CD14-positive monocyte (primary cell): ENCODE measurements around the gene ACOT11. TPM values are rescaled to one million over a fixed set of nuclear protein-coding genes. Genes with fewer than 3 reads are reported as not detected.
A peak's percentile ranks its signal among the peaks of the same experiment; 100 is the strongest.

Experiments
- DNase-seq, 3 donors: peaks; one replicate each; pipeline ENCODE4 v3.0.0-alpha.2; 2011 to 2022
- H2AFZ ChIP-seq: 2 replicates; pipeline ENCODE4 v1.6.0; 2012; ENCODE audit warnings: mild to moderate bottlenecking, low read depth, low read length, inconsistent platforms; ENCODE audit not compliant: insufficient read depth, poor library complexity, severe bottlenecking
- H3K27ac ChIP-seq, 2 donors: 1 replicate in 1 of 2; 2 replicates in 1 of 2; pipeline ENCODE4 v1.5.1; 2012 to 2013; ENCODE audit warnings: low read length in 2 of 2, control low read depth in 1 of 2, inconsistent platforms in 1 of 2, low read depth in 1 of 2, mild to moderate bottlenecking in 1 of 2
- H3K27me3 ChIP-seq, 2 donors: one replicate each; pipeline versions ENCODE4 v1.6.0 to v1.6.1; 2011 to 2013; ENCODE audit warnings: low read length in 2 of 2; ENCODE audit not compliant: control insufficient read depth in 2 of 2, insufficient read depth in 2 of 2
- H3K36me3 ChIP-seq, 2 donors: replicated peaks in 1 of 2; 1 replicate in 1 of 2; 2 replicates in 1 of 2; pipeline versions ENCODE4 v1.5.1 to v1.6.1; 2012 to 2013; ENCODE audit warnings: low read length in 2 of 2, control low read depth in 1 of 2, inconsistent platforms in 1 of 2, mild to moderate bottlenecking in 1 of 2; ENCODE audit not compliant: insufficient read depth in 2 of 2, control insufficient read depth in 1 of 2
- H3K4me1 ChIP-seq, 2 donors: 1 replicate in 1 of 2; 2 replicates in 1 of 2; pipeline versions ENCODE4 v1.5.1 to v1.6.1; 2012 to 2013; ENCODE audit warnings: low read length in 2 of 2, control low read depth in 1 of 2, inconsistent platforms in 1 of 2, mild to moderate bottlenecking in 1 of 2, moderate library complexity in 1 of 2; ENCODE audit not compliant: insufficient read depth in 2 of 2, control insufficient read depth in 1 of 2
- H3K4me2 ChIP-seq: replicated peaks from 2 replicates; pipeline ENCODE3; 2012; ENCODE audit warnings: low read length, moderate library complexity, mild to moderate bottlenecking; ENCODE audit not compliant: poor library complexity, severe bottlenecking; ENCODE audit errors: extremely low read depth
- H3K4me3 ChIP-seq, 3 experiments: fragments of 200-600 bp in 1 of 3; sonication (generic) in 1 of 3; replicated peaks in 1 of 3; 1 replicate in 2 of 3; 2 replicates in 1 of 3; pipeline ENCODE4 v1.5.1; 2011 to 2013; ENCODE audit warnings: low read length in 3 of 3, mild to moderate bottlenecking in 3 of 3, control low read depth in 2 of 3, low read depth in 2 of 3, inconsistent platforms in 1 of 3, moderate library complexity in 1 of 3
- H3K79me2 ChIP-seq: 2 replicates; pipeline ENCODE4 v1.6.0; 2012; ENCODE audit warnings: mild to moderate bottlenecking, control low read depth, inconsistent platforms, low read length, moderate library complexity; ENCODE audit not compliant: insufficient read depth
- H3K9ac ChIP-seq: 2 replicates; pipeline ENCODE4 v1.6.0; 2017; ENCODE audit warnings: low read length, mild to moderate bottlenecking; ENCODE audit not compliant: insufficient read depth, poor library complexity, severe bottlenecking
- H3K9me3 ChIP-seq, 2 donors: replicated peaks in 1 of 2; 1 replicate in 1 of 2; 2 replicates in 1 of 2; pipeline versions ENCODE4 v1.5.1 to v1.6.1; 2012 to 2013; ENCODE audit warnings: low read length in 2 of 2, control low read depth in 1 of 2; ENCODE audit not compliant: control insufficient read depth in 1 of 2, insufficient read depth in 1 of 2
- H4K20me1 ChIP-seq: 2 replicates; pipeline ENCODE4 v1.6.0; 2012; ENCODE audit warnings: mild to moderate bottlenecking, low read length, control low read depth, moderate library complexity; ENCODE audit not compliant: insufficient read depth
- H3K27ac Mint-ChIP-seq, 7 donors: one replicate each; pipeline ENCODE4 v1.8.0; 2020; ENCODE audit warnings: mild to moderate bottlenecking in 7 of 7, mixed read lengths in 7 of 7, moderate library complexity in 6 of 7, inconsistent platforms in 2 of 7
- H3K27me3 Mint-ChIP-seq, 3 donors: one replicate each; pipeline ENCODE4 v1.8.0; 2021 to 2022; ENCODE audit warnings: low read depth in 3 of 3, mild to moderate bottlenecking in 3 of 3, mixed read lengths in 3 of 3, moderate library complexity in 3 of 3, inconsistent platforms in 1 of 3
- H3K36me3 Mint-ChIP-seq, 2 donors: one replicate each; pipeline ENCODE4 v1.8.0; 2020; ENCODE audit warnings: mixed read lengths in 2 of 2, inconsistent platforms in 1 of 2, mild to moderate bottlenecking in 1 of 2
- H3K4me1 Mint-ChIP-seq: one replicate; pipeline ENCODE4 v1.8.0; 2020; ENCODE audit warnings: mild to moderate bottlenecking, mixed read lengths
- H3K4me3 Mint-ChIP-seq, 2 donors: one replicate each; pipeline ENCODE4 v1.8.0; 2020; ENCODE audit warnings: mild to moderate bottlenecking in 2 of 2, mixed read lengths in 2 of 2, moderate library complexity in 1 of 2
- H3K9me3 Mint-ChIP-seq, 7 donors: one replicate each; pipeline ENCODE4 v1.8.0; 2020 to 2022; ENCODE audit warnings: mixed read lengths in 7 of 7, mild to moderate bottlenecking in 6 of 7, moderate library complexity in 6 of 7, inconsistent platforms in 2 of 7
- CTCF ChIP-seq: fragments of 200-600 bp; IDR thresholded peaks from one replicate; pipeline ENCODE4 v1.8.0; 2022; ENCODE audit warnings: antibody characterized with exemption, mild to moderate bottlenecking
- WGBS: methylation state at CpG from one replicate; pipeline ENCODE4 v1.1.5; 2013; ENCODE audit warnings: missing lambda C conversion rate; ENCODE audit not compliant: insufficient coverage; 5-methylcytosine and 5-hydroxymethylcytosine counted together
- intact Hi-C, 2 donors: fragments of 100-400 bp; cut with micrococcal nuclease; formaldehyde crosslinking; loops; one replicate each; pipeline versions ENCODE4 v1.15.0 to v1.15.1; 2023
- polyA plus RNA-seq, 3 donors: library from polyadenylated mRNA; depleted of rRNA in 1 of 3; unstranded in 2 of 3; stranded (reverse) in 1 of 3; fragments of 300-500 nt in 2 of 3; fragments of >200 nt in 1 of 3; fragmentation: Illumina TruSeq in 2 of 3; gene quantifications; 1 replicate in 2 of 3; 2 replicates in 1 of 3; pipeline ENCODE4 v1.2.3, GENCODE V29; 2012 to 2021

The ACOT11 gene
- polyA plus RNA-seq, 3 donors, result 0.18 to 2.1 (median 0.79) TPM

DNA sequence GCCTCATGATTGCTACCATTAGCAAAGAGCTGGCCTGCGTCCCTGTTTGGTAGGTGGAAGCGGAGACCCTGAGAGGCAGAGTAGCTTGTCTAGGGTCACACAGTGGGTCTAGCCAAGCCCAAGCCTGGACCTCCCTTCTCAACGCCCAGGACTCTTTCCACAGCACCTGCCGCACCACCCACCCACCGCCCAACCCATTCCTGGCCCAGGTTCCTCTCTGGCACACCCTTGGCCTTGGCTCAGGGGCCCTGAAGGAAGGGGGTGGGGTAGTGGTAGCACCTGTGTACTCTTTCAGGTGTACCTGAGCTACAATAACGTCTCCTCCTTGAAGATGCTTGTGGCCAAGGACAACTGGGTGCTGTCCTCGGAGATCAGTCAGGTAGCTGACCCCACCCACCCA lies 56.0 kb downstream of the ACOT11 start:
- no peak overlapping the region for H3K27ac ChIP-seq
- Mint-ChIP-seq H3K36me3 (peaks cover 10 to 32% of the 10 kb centered on the region in 2 donors), H3K4me1 (peaks cover 2% of the 10 kb centered on the region), H3K27me3 (no peaks in the 10 kb centered on the region), H3K9me3 (no peaks in the 10 kb centered on the region), H3K27ac (peak overlapping the region in 2 of 7 donors; percentile 59 to 61), H3K4me3 (no peak overlapping the region)
- H3K9me3 ChIP-seq, result no peaks in the 10 kb centered on the region
- no peak for DNase-seq
- no peaks in the 10 kb centered on the region for H3K27me3 ChIP-seq
- peaks cover 0 to 2% of the 10 kb centered on the region in 2 donors for H3K36me3 ChIP-seq
- no peak overlapping the region for H2AFZ ChIP-seq
- no peak overlapping the region for H3K4me2 ChIP-seq
- no peaks in the 10 kb centered on the region for H3K79me2 ChIP-seq
- TF ChIP-seq CTCF, result no peak
- no peak overlapping the region for H3K9ac ChIP-seq
- H3K4me3 ChIP-seq, result no peak overlapping the region
- 80% methylated on average over 2 of the region's 7 CpGs for WGBS
- H3K4me1 ChIP-seq, result no peaks in the 10 kb centered on the region
- H4K20me1 ChIP-seq, result no peaks in the 10 kb centered on the region
- intact Hi-C loops, result no loop called here

- Histone ChIP-seq H3K4me2 (no peak overlapping the region), H3K4me3 (no peak overlapping the region), H3K36me3 (peaks cover 0 to 2% of the 10 kb centered on the region in 2 donors), H4K20me1 (no peaks in the 10 kb centered on the region), H3K27ac (no peak overlapping the region), H3K9ac (no peak overlapping the region), H3K9me3 (no peaks in the 10 kb centered on the region), H2AFZ (no peak overlapping the region), H3K27me3 (no peaks in the 10 kb centered on the region), H3K4me1 (no peaks in the 10 kb centered on the region), H3K79me2 (no peaks in the 10 kb centered on the region)
- Mint-ChIP-seq H3K27ac (peak overlapping the region in 2 of 7 donors; percentile 4 to 61), H3K36me3 (peaks cover 7 to 29% of the 10 kb centered on the region in 2 donors), H3K9me3 (no peaks in the 10 kb centered on the region), H3K27me3 (no peaks in the 10 kb centered on the region), H3K4me3 (no peak overlapping the region), H3K4me1 (peaks cover 2% of the 10 kb centered on the region)
- TF ChIP-seq CTCF, result no peak
- intact Hi-C loops, result no loop called here
- DNase-seq, result no peak
- WGBS, result 44% methylated on average over 11 of the region's 13 CpGs
Measured at GRCh38 chr1:54604572-54605370, 56.7 kb downstream of the ACOT11 start.
